ENCODE measurements around the gene ZNF407.

DNA sequence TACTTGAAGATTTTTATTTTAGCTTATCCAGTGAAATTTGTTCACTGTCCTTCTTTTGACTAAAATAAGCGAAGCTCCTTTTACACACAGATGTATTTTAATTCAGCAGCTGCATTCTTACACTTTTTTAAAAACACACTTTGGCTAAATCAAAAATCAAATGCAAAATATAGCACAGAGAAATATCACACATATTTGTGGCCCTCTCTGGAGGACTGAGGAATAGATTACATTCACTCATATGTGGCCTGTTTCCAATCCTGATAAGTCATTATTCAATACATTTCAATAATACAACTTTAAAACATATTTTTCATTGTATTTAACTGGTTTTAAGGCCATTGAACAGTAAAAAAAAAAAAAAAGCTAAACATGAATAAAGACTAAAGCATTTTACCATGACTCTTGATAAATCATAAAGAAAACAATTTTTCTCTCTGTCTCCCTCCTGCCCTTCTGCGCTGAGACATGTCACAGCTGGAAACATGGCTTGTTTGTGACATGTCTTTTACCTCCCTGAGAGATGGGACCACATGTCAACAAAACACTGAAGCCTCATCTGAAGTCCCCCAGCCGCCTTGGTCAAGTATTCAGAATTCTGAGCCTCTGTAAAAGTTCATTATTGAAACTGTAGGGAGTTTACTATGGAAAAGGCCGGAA lies 221.0 kb downstream of the ZNF407 start:
- TF ChIP-seq, protein P1, sequence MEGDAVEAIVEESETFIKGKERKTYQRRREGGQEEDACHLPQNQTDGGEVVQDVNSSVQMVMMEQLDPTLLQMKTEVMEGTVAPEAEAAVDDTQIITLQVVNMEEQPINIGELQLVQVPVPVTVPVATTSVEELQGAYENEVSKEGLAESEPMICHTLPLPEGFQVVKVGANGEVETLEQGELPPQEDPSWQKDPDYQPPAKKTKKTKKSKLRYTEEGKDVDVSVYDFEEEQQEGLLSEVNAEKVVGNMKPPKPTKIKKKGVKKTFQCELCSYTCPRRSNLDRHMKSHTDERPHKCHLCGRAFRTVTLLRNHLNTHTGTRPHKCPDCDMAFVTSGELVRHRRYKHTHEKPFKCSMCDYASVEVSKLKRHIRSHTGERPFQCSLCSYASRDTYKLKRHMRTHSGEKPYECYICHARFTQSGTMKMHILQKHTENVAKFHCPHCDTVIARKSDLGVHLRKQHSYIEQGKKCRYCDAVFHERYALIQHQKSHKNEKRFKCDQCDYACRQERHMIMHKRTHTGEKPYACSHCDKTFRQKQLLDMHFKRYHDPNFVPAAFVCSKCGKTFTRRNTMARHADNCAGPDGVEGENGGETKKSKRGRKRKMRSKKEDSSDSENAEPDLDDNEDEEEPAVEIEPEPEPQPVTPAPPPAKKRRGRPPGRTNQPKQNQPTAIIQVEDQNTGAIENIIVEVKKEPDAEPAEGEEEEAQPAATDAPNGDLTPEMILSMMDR (IDR thresholded peaks at IDR 0.05) = no peak
- no peak for TF ChIP-seq POLR2A (IDR thresholded peaks at IDR 0.05)

Data from heart left ventricle (tissue), 13 donors.